ENCODE data around the gene INSIG1. TPM values are rescaled to one million over a fixed set of nuclear protein-coding genes. Genes with fewer than 3 reads are reported as not detected.

The INSIG1 gene
- total and polyA plus RNA-seq, 2 experiments from 2014 or later = 70.3 to 131 TPM

GRCh38 chr7:155316427-155317113 lies 18.9 kb downstream of the INSIG1 start:
- Histone ChIP-seq H3K4me3 (no peak overlapping the region), H3K4me1 (ENCODE audit: insufficient read depth) (no peaks in the 10 kb centered on the region), H3F3A (replicated peaks; ENCODE audit: low read depth) (no peaks in the 10 kb centered on the region), H3K27ac (ENCODE audit: low read depth) (no peak overlapping the region), H3K4me2 (no peak overlapping the region), H4K20me1 (replicated peaks; ENCODE audit: insufficient read depth) (no peaks in the 10 kb centered on the region), H2AFZ (no peak overlapping the region), H3K27me3 (ENCODE audit: insufficient read depth) (no peaks in the 10 kb centered on the region), H3K9me2 (ENCODE audit: insufficient read depth) (no peaks in the 10 kb centered on the region), H3K36me3 (ENCODE audit: insufficient read depth) (no peaks in the 10 kb centered on the region), H3K79me2 (replicated peaks; ENCODE audit: insufficient read depth) (no peaks in the 10 kb centered on the region)
- no peak for DNase-seq (ENCODE audit: low spot score)
- Mint-ChIP-seq H3K27ac (no peak overlapping the region), H3K4me3 (no peak overlapping the region), H3K27me3 (ENCODE audit: insufficient read depth, low read depth, poor library complexity) (no peaks in the 10 kb centered on the region), H3K36me3 (ENCODE audit: low read depth) (no peaks in the 10 kb centered on the region), H3K4me1 (no peaks in the 10 kb centered on the region; the same call in 2 of the 3 replicates), H3K9me3 (no peaks in the 10 kb centered on the region; the same call in 2 of the 3 replicates)
- ATAC-seq = no peak
- no peak for TF ChIP-seq POLR2AphosphoS5 (IDR thresholded peaks at IDR 0.05; ENCODE audit: low read depth)
- TF ChIP-seq NANOG (IDR thresholded peaks at IDR 0.05; ENCODE audit: borderline replicate concordance) = no peak
- no peak for TF ChIP-seq ZNF331 (CRISPR knock-in tag; IDR thresholded peaks at IDR 0.05; ENCODE audit: low read depth)
- TF ChIP-seq JUNB (IDR thresholded peaks at IDR 0.05; ENCODE audit: unreplicated experiment) = no peak
- no peak for TF ChIP-seq ZNF462 (CRISPR knock-in tag; IDR thresholded peaks at IDR 0.05)
- TF ChIP-seq STAT1 (IDR thresholded peaks at IDR 0.05; ENCODE audit: unreplicated experiment) = no peak
- no peak for TF ChIP-seq EZH2phosphoT487 (IDR thresholded peaks at IDR 0.05; ENCODE audit: unreplicated experiment)
- TF ChIP-seq ZNF114 (CRISPR knock-in tag; IDR thresholded peaks at IDR 0.05) = no peak
- TF ChIP-seq CTCF (conservative IDR thresholded peaks at IDR 0.05; ENCODE audit: low read depth in 2 of 2) = no peak
- no peak for TF ChIP-seq CREB1 (CRISPR knock-in tag; IDR thresholded peaks at IDR 0.05; ENCODE audit: low read depth)
- no peak for TF ChIP-seq ETS1 (IDR thresholded peaks at IDR 0.05)
- TF ChIP-seq EZH2 (IDR thresholded peaks at IDR 0.05; ENCODE audit: low read depth, unreplicated experiment) = no peak
- no peak for TF ChIP-seq REST (IDR thresholded peaks at IDR 0.05; ENCODE audit: unreplicated experiment)

Data from GM23338 (cell line).